ENCODE data around the gene ZNF778. TPM values are rescaled to one million over a fixed set of nuclear protein-coding genes. Genes with fewer than 3 reads are reported as not detected.
A peak's percentile ranks its signal among the peaks of the same experiment; 100 is the strongest.

The ZNF778 gene
- total and polyA plus RNA-seq, 2 experiments from 2014 or later = 1.3 to 2.9 TPM

DNA sequence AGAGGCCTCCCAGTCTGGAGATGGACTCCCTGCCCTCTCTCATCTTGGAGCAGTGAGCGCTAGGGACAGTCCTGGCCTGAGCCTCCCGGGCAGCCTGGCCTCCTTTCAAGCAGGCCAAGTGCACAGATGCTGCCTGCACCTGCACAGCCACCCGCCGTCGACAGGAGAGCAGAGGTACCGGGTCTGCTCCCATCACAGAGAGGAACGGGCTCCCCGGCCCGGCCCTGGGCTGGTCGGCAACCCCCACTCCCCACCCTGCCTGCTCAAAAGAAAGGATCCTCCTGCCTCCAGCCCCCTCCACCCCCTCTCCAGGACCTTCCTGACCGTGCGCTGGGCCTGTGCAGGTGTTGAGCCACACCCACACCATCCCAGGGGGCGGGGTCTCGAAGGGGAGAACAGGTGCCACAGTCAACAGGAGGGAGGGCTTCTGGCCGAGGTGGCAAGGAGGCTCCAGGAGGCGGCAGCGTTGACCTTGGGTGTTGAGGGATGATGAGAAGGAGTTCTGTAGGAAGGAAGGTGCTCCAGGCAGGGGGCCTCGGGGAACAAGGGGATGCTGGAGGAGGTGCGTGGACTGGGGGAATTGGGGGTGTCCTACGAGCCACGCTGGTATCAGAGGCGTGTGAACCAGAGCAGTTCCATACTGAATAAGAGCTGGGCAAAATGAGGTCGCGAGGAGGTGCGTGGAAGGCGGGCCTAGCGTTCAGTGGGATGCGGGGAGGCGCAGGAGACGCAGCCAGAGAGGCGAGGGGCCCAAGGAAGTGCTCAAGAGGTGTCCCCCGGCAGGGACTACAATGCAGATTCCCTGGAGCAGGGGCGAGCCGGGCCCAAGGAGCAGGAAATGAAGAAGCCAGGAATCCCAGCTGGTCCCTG, 46.9 kb upstream of the ZNF778 start:
- H3K27ac ChIP-seq = no peak overlapping the region
- H3K36me3 ChIP-seq (replicated peaks; ENCODE audit: insufficient read depth, low read depth) = no peaks in the 10 kb centered on the region
- no peak for TF ChIP-seq EZH2phosphoT487 (IDR thresholded peaks at IDR 0.05; ENCODE audit: low read depth, severe bottlenecking, unreplicated experiment)
- TF ChIP-seq, protein P1, sequence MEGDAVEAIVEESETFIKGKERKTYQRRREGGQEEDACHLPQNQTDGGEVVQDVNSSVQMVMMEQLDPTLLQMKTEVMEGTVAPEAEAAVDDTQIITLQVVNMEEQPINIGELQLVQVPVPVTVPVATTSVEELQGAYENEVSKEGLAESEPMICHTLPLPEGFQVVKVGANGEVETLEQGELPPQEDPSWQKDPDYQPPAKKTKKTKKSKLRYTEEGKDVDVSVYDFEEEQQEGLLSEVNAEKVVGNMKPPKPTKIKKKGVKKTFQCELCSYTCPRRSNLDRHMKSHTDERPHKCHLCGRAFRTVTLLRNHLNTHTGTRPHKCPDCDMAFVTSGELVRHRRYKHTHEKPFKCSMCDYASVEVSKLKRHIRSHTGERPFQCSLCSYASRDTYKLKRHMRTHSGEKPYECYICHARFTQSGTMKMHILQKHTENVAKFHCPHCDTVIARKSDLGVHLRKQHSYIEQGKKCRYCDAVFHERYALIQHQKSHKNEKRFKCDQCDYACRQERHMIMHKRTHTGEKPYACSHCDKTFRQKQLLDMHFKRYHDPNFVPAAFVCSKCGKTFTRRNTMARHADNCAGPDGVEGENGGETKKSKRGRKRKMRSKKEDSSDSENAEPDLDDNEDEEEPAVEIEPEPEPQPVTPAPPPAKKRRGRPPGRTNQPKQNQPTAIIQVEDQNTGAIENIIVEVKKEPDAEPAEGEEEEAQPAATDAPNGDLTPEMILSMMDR (IDR thresholded peaks at IDR 0.05; ENCODE audit: poor library complexity) = peak; percentile 9
- no peaks in the 10 kb centered on the region for H3K79me2 ChIP-seq
- H4K20me1 ChIP-seq (ENCODE audit: insufficient read depth, poor library complexity, severe bottlenecking) = no peaks in the 10 kb centered on the region
- peak; percentile 67 for DNase-seq (ENCODE audit: low spot score)
- peaks cover 21% of the 10 kb centered on the region for H3K4me1 ChIP-seq (ENCODE audit: insufficient read depth)
- 21% methylated on average over 23 of the region's 34 CpGs for WGBS (ENCODE audit: low lambda C conversion rate, missing lambda C conversion rate)
- no peaks in the 10 kb centered on the region for H3K9me3 ChIP-seq (ENCODE audit: low read depth)
- H3K9me2 ChIP-seq (replicated peaks; ENCODE audit: insufficient read depth) = no peaks in the 10 kb centered on the region
- H3K4me3 ChIP-seq = no peak overlapping the region
- H3K4me2 ChIP-seq = peak overlapping the region; percentile 86
- no peaks in the 10 kb centered on the region for H3K27me3 ChIP-seq
- H2AFZ ChIP-seq = no peak overlapping the region

DNA sequence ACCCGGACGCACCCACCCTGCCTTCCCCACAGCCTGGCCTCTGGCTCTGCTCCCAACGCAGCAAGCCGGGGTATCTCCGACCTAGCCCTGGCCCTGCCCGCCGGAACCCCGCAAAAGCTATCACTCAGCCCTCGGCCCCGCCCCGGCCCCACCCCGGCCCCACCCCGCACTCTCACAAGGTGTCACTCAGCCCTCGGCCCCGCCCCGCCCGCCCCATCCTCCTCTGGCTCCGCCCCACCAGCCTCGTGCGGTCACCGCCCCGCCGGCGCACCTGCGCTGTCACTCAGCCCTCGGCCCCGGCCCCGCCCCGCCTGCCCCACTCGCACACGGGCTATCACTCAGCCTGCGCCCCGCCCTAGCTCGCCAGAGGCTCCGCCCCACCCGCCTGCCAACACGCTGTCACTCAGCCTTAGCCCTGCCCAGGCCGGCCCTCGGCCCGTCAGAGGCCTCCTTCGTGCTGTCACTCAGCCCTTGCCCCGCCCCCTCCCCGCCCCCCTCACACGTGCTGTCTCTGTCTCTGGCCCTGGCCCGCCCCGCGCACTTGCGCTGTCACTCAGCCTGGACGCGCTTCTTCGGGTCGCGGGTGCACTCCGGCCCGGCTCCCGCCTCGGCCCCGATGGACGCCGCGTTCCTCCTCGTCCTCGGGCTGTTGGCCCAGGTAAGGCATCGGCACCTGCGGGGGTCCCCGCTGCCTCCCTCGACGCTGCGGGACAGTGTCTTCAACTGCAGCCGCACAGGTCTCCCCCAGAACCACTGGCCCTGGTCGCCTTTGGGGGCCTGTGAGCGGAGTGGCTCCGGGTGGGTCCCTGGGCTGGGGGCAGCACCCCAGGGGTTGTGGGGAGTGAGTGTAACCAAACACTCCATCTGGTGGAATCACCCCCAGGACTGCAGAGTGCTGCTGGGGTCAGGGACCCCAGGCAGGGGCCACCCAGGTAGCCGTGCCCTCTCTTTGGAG, 46.0 kb upstream of the ZNF778 start, which contains the start of gene CDH15:
TSS of gene CDH15 (plus strand) at position 533 of the 955 bp plus-strand sequence. CDS start at position 617, 84 bp downstream.
- H3K4me1 ChIP-seq (ENCODE audit: insufficient read depth) = peaks cover 21% of the 10 kb centered on the region
- TF ChIP-seq EZH2phosphoT487 (IDR thresholded peaks at IDR 0.05; ENCODE audit: low read depth, severe bottlenecking, unreplicated experiment) = no peak
- TF ChIP-seq, protein P1 (IDR thresholded peaks at IDR 0.05; ENCODE audit: poor library complexity) = no peak
- H3K79me2 ChIP-seq = no peaks in the 10 kb centered on the region
- H3K36me3 ChIP-seq (replicated peaks; ENCODE audit: insufficient read depth, low read depth) = no peaks in the 10 kb centered on the region
- no peaks in the 10 kb centered on the region for H4K20me1 ChIP-seq (ENCODE audit: insufficient read depth, poor library complexity, severe bottlenecking)
- no peaks in the 10 kb centered on the region for H3K9me2 ChIP-seq (replicated peaks; ENCODE audit: insufficient read depth)
- H3K4me2 ChIP-seq = peak within 1 kb of the TSS; percentile 86
- H3K4me3 ChIP-seq = no peak within 1 kb of the TSS
- WGBS (ENCODE audit: low lambda C conversion rate, missing lambda C conversion rate) = 8% methylated on average over 20 of the region's 74 CpGs
- no peaks in the 10 kb centered on the region for H3K27me3 ChIP-seq
- no peaks in the 10 kb centered on the region for H3K9me3 ChIP-seq (ENCODE audit: low read depth)
- DNase-seq (ENCODE audit: low spot score) = peak; percentile 98
- no peak within 1 kb of the TSS for H3K27ac ChIP-seq
- no peak within 1 kb of the TSS for H2AFZ ChIP-seq

GRCh38 chr16:89172171-89172527, 45.4 kb upstream of the ZNF778 start:
- WGBS (ENCODE audit: low lambda C conversion rate, missing lambda C conversion rate) = 93% methylated on average over 9 of the region's 11 CpGs
- Histone ChIP-seq H3K27me3 (no peaks in the 10 kb centered on the region), H3K9me2 (replicated peaks; ENCODE audit: insufficient read depth) (no peaks in the 10 kb centered on the region), H4K20me1 (ENCODE audit: insufficient read depth, poor library complexity, severe bottlenecking) (no peaks in the 10 kb centered on the region), H3K27ac (no peak overlapping the region), H3K79me2 (no peaks in the 10 kb centered on the region), H3K36me3 (replicated peaks; ENCODE audit: insufficient read depth, low read depth) (no peaks in the 10 kb centered on the region), H2AFZ (no peak overlapping the region), H3K4me1 (ENCODE audit: insufficient read depth) (peaks cover 18% of the 10 kb centered on the region), H3K4me2 (no peak overlapping the region), H3K9me3 (ENCODE audit: low read depth) (no peaks in the 10 kb centered on the region), H3K4me3 (no peak overlapping the region)
- TF ChIP-seq, protein P1 (IDR thresholded peaks at IDR 0.05; ENCODE audit: poor library complexity) = no peak
- TF ChIP-seq EZH2phosphoT487 (IDR thresholded peaks at IDR 0.05; ENCODE audit: low read depth, severe bottlenecking, unreplicated experiment) (no peak), EZH2 (IDR thresholded peaks at IDR 0.05; ENCODE audit: borderline replicate concordance) (no peak)
- DNase-seq (ENCODE audit: low spot score) = no peak

Data from hepatocyte (in vitro differentiated cells).